Measurements from ENCODE around the gene PPIB.
A peak's percentile ranks its signal among the peaks of the same experiment; 100 is the strongest.

The PPIB gene

DNA sequence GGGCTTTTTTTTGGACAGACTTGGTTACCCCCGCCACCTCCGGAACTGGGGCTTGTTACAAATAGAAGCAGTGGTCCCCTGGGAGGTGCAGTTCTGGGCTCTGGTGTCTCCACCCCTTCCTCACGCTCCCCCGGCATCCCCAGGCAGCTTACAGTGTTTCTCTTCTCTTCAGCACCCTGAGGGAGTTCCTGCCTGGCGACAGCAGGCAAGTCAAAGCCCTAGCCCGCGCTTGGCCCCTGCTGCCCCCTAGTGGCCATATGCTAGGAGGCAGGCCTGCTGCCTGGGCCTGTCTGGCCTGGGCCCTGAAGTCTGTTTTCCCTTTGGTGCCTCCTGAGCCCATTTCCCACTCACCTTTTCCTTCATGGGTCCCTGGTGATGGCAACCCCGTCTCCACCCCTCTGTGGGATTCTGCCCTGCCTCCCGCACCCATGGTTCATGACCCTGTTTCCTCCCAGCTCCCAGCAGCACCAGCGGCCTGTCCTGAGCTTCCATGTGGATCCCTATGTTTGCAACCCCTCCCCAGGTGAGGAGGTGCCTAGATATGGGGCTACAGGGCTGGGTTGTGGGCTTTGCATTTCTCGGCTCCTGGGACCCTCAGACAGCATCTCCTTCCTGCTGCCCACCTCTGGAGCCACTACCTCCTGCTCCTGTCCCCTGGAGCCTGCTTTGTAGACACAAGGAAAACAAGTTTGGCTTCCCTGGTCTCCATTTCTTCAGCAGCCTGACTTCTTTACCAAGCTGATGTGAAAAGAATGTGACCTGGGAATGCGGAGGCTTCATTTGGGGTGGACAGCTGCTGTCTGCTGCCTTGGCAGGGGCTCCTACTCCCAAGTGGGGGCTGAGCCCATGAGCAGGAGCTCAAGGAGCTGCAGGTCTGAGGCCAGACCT, 9.1 kb downstream of the PPIB start:
- DNase-seq (ENCODE audit: low read depth in 1 of 2, low spot score in 1 of 2) = peak; percentile 77 to 92
- TF ChIP-seq GABPA (IDR thresholded peaks at IDR 0.05; ENCODE audit: low read depth) = no peak
- peak; percentile 24; the same call in 1 of the 2 replicates for TF ChIP-seq POLR2AphosphoS5 (IDR thresholded peaks at IDR 0.05; ENCODE audit: low read depth)
- TF ChIP-seq SPI1 (IDR thresholded peaks at IDR 0.05; ENCODE audit: borderline replicate concordance, low read depth) = peak; percentile 29; the same call in 1 of the 2 replicates
- TF ChIP-seq, protein P1, sequence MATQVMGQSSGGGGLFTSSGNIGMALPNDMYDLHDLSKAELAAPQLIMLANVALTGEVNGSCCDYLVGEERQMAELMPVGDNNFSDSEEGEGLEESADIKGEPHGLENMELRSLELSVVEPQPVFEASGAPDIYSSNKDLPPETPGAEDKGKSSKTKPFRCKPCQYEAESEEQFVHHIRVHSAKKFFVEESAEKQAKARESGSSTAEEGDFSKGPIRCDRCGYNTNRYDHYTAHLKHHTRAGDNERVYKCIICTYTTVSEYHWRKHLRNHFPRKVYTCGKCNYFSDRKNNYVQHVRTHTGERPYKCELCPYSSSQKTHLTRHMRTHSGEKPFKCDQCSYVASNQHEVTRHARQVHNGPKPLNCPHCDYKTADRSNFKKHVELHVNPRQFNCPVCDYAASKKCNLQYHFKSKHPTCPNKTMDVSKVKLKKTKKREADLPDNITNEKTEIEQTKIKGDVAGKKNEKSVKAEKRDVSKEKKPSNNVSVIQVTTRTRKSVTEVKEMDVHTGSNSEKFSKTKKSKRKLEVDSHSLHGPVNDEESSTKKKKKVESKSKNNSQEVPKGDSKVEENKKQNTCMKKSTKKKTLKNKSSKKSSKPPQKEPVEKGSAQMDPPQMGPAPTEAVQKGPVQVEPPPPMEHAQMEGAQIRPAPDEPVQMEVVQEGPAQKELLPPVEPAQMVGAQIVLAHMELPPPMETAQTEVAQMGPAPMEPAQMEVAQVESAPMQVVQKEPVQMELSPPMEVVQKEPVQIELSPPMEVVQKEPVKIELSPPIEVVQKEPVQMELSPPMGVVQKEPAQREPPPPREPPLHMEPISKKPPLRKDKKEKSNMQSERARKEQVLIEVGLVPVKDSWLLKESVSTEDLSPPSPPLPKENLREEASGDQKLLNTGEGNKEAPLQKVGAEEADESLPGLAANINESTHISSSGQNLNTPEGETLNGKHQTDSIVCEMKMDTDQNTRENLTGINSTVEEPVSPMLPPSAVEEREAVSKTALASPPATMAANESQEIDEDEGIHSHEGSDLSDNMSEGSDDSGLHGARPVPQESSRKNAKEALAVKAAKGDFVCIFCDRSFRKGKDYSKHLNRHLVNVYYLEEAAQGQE (IDR thresholded peaks at IDR 0.05; ENCODE audit: insufficient replicate concordance, low read depth) = no peak
- TF ChIP-seq, protein P2, sequence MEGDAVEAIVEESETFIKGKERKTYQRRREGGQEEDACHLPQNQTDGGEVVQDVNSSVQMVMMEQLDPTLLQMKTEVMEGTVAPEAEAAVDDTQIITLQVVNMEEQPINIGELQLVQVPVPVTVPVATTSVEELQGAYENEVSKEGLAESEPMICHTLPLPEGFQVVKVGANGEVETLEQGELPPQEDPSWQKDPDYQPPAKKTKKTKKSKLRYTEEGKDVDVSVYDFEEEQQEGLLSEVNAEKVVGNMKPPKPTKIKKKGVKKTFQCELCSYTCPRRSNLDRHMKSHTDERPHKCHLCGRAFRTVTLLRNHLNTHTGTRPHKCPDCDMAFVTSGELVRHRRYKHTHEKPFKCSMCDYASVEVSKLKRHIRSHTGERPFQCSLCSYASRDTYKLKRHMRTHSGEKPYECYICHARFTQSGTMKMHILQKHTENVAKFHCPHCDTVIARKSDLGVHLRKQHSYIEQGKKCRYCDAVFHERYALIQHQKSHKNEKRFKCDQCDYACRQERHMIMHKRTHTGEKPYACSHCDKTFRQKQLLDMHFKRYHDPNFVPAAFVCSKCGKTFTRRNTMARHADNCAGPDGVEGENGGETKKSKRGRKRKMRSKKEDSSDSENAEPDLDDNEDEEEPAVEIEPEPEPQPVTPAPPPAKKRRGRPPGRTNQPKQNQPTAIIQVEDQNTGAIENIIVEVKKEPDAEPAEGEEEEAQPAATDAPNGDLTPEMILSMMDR (IDR thresholded peaks at IDR 0.05; ENCODE audit: insufficient read depth, low read length) = peak; percentile 95
- Histone ChIP-seq H3K27me3 (ENCODE audit: insufficient read depth, poor library complexity, severe bottlenecking) (peaks cover 19% of the 10 kb centered on the region), H3K4me3 (replicated peaks; ENCODE audit: insufficient read depth, low read length) (no peak overlapping the region), H3K27ac (replicated peaks) (no peak overlapping the region)

DNA sequence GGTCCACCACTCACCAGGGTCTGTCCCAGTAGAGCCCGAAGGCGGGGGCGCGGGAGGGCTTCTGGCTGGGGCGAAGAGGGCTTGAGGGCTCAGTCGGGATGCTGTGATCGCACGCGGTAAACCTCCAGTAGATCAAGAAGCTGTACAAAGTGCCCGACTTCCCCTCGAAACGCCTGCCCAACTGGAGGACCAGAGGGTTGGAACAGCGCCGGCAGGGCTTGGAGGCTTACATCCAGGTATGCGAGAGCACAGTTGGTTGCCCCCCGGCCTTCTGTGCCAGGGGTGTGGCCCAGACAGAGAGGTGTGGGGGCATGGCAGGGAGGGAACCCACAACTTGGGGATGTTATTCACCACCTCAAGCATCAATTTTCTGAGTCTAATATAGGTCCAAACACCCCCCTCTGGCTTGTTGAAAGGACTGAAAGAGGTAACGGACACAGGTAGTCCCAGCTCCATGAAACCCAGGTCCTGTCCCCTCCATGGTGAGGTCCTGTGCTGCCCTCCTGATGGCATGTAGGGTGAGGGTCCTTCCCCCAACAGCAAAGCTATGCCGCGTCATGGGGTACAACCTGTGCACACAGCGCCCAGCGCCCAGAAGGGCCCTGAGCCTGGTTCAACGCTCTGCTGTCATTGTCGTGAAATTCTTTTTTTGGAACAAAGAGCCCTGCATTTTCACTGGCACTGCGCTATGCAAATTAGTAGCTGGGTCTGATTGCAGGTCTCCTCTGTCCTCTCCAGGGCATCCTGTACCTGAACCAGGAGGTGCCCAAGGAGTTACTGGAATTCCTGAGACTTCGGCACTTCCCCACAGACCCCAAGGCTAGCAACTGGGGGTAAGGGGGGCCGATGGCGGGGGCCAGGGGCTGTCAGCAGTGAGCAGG, 10.1 kb downstream of the PPIB start:
- peaks cover 19% of the 10 kb centered on the region for H3K27me3 ChIP-seq (ENCODE audit: insufficient read depth, poor library complexity, severe bottlenecking)
- TF ChIP-seq POLR2AphosphoS5 (IDR thresholded peaks at IDR 0.05; ENCODE audit: low read depth) = no peak
- TF ChIP-seq, protein P1 (IDR thresholded peaks at IDR 0.05; ENCODE audit: insufficient replicate concordance, low read depth) = no peak
- no peak for TF ChIP-seq GABPA (IDR thresholded peaks at IDR 0.05; ENCODE audit: low read depth)
- TF ChIP-seq SPI1 (IDR thresholded peaks at IDR 0.05; ENCODE audit: borderline replicate concordance, low read depth) = no peak
- TF ChIP-seq, protein P2 (IDR thresholded peaks at IDR 0.05; ENCODE audit: insufficient read depth, low read length) = no peak
- H3K4me3 ChIP-seq (replicated peaks; ENCODE audit: insufficient read depth, low read length) = no peak overlapping the region
- H3K27ac ChIP-seq (replicated peaks) = no peak overlapping the region
- no peak for DNase-seq (ENCODE audit: low read depth in 1 of 2, low spot score in 1 of 2)

DNA sequence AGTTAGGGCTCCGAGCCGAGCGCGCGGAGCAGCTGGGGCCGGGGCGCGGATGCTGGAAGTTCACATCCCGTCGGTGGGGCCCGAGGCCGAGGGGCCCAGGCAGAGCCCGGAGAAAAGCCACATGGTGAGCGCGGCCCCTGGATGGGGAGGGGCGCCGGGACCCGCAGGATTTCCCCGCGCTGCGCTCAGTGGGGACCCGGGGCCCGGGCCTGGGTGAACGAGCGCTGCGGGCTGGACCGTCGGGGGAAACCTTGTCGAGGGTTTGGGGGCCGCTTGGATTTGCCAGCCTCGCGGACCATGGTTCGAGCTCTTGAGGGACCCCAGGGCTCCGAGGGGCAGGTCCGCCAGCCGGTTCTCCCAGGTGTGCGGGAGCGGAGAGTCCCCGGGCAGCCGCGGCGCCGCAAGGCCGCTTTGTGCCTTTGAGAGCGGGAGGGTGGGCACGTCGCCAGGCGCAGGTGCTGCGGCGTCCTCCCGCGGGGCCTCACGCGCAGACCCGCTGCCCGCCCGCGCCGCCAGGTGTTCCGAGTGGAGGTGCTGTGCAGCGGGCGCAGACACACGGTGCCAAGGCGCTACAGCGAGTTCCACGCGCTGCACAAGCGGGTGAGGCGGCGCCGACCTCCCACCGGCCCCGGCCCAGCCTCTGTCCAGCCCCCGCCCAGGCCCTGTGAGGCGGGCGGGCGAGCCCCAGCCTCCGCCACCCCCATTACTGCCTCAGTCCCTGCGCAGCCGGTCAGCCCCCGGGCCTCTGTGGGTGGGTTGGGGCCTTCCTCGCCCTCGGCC, 10.9 kb downstream of the PPIB start, which contains the start of gene SNX22:
Gene SNX22 (plus strand): TSS at position 5 of the 780 bp plus-strand sequence. CDS start 45 bp downstream, at position 50.
- TF ChIP-seq GABPA (IDR thresholded peaks at IDR 0.05; ENCODE audit: low read depth) = no peak
- TF ChIP-seq POLR2AphosphoS5 (IDR thresholded peaks at IDR 0.05; ENCODE audit: low read depth) = no peak
- TF ChIP-seq, protein P2 (IDR thresholded peaks at IDR 0.05; ENCODE audit: insufficient read depth, low read length) = no peak
- TF ChIP-seq, protein P1 (IDR thresholded peaks at IDR 0.05; ENCODE audit: insufficient replicate concordance, low read depth) = no peak
- no peak for TF ChIP-seq SPI1 (IDR thresholded peaks at IDR 0.05; ENCODE audit: borderline replicate concordance, low read depth)
- no peak within 1 kb of the TSS for H3K27ac ChIP-seq (replicated peaks)
- no peak for DNase-seq (ENCODE audit: low read depth in 1 of 2, low spot score in 1 of 2)
- H3K27me3 ChIP-seq (ENCODE audit: insufficient read depth, poor library complexity, severe bottlenecking) = peaks cover 19% of the 10 kb centered on the region
- peak within 1 kb of the TSS; percentile 43 for H3K4me3 ChIP-seq (replicated peaks; ENCODE audit: insufficient read depth, low read length)

All from HL-60 (cell line).